IMR-90 (cell line): Measurements from ENCODE around the gene MYBPHL. TPM values are rescaled to one million over a fixed set of nuclear protein-coding genes. Genes with fewer than 3 reads are reported as not detected.

Experiments
- ATAC-seq: fragments of 200-7000 bp; cut with Tn5 transposase; 2 replicates; pipeline ENCODE4 v1.9.1; 2020; ENCODE audit warnings: low read depth, mild to moderate bottlenecking, moderate library complexity
- BruUV-seq: library from RNA; stranded (reverse); fragments of 400-500 nt; replicated peaks from 2 replicates; lab custom pipeline; 2021; lab: Mats Ljungman, UMichigan
- CTCF ChIA-PET: fragments of 300-600 bp; formaldehyde crosslinking; extraction: SDS; loops from one replicate; lab custom pipeline; 2021; ENCODE audit warnings: antibody characterized with exemption; lab: Yijun Ruan, JAX
- POLR2A ChIA-PET: fragments of 300-600 bp; sonication (Branson Sonifier 250); formaldehyde crosslinking; loops from one replicate; lab custom pipeline; 2022; ENCODE audit warnings: antibody characterized with exemption; ENCODE audit not compliant: unreplicated experiment; lab: Charles Lee
- DNase-seq: peaks from one replicate; pipeline ENCODE4 v3.0.0; 2013
- H2AFZ ChIP-seq: replicated peaks from 2 replicates; pipeline ENCODE3; 2013; ENCODE audit warnings: low read length, mild to moderate bottlenecking; ENCODE audit not compliant: poor library complexity
- H2AK5ac ChIP-seq: 2 replicates; pipeline ENCODE4 v1.6.1; 2013; ENCODE audit warnings: low read depth, low read length, inconsistent platforms
- H2AK9ac ChIP-seq: replicated peaks from 2 replicates; pipeline ENCODE3; 2013; ENCODE audit warnings: mild to moderate bottlenecking, low read depth, low read length, moderate library complexity; ENCODE audit not compliant: poor library complexity
- H2BK120ac ChIP-seq: 2 replicates; pipeline ENCODE4 v1.6.1; 2013; ENCODE audit warnings: low read depth, low read length, inconsistent platforms
- H2BK15ac ChIP-seq: 3 replicates; pipeline ENCODE4 v1.6.1; 2013; ENCODE audit warnings: low read depth, low read length, inconsistent platforms
- H2BK20ac ChIP-seq: 2 replicates; pipeline ENCODE4 v1.6.1; 2013; ENCODE audit warnings: low read depth, mild to moderate bottlenecking, inconsistent platforms, low read length, moderate library complexity
- H2BK5ac ChIP-seq: 2 replicates; pipeline ENCODE4 v1.6.1; 2013; ENCODE audit warnings: mild to moderate bottlenecking, low read depth, low read length, inconsistent platforms; ENCODE audit not compliant: poor library complexity, severe bottlenecking
- H3K14ac ChIP-seq: replicated peaks from 2 replicates; pipeline ENCODE4 v1.6.1; 2013; ENCODE audit warnings: low read depth, low read length, inconsistent platforms
- H3K18ac ChIP-seq: 2 replicates; pipeline ENCODE4 v1.6.1; 2013; ENCODE audit warnings: low read depth, low read length, control low read depth
- H3K23ac ChIP-seq: 2 replicates; pipeline ENCODE4 v1.6.1; 2013; ENCODE audit warnings: low read depth, low read length, inconsistent platforms
- H3K27ac ChIP-seq: 2 replicates; pipeline ENCODE4 v1.5.1; 2013; ENCODE audit warnings: mild to moderate bottlenecking, control low read depth, low read length; ENCODE audit not compliant: insufficient read depth
- H3K27me3 ChIP-seq: 2 replicates; pipeline ENCODE4 v1.6.1; 2013; ENCODE audit warnings: low read length; ENCODE audit not compliant: control insufficient read depth, insufficient read depth
- H3K36me3 ChIP-seq: 2 replicates; pipeline ENCODE4 v1.6.1; 2013; ENCODE audit warnings: low read length, mixed read lengths; ENCODE audit not compliant: control insufficient read depth, insufficient read depth
- H3K4ac ChIP-seq: 2 replicates; pipeline ENCODE4 v1.6.1; 2013; ENCODE audit warnings: low read depth, low read length, inconsistent platforms
- H3K4me1 ChIP-seq: 2 replicates; pipeline ENCODE4 v1.6.1; 2013; ENCODE audit warnings: low read length, mixed read lengths; ENCODE audit not compliant: control insufficient read depth, insufficient read depth
- H3K4me2 ChIP-seq: 2 replicates; pipeline ENCODE4 v1.6.1; 2013; ENCODE audit warnings: low read depth, mild to moderate bottlenecking, control low read depth, low read length, moderate library complexity
- H3K4me3 ChIP-seq: 2 replicates; pipeline ENCODE4 v1.5.1; 2013; ENCODE audit warnings: low read depth, mild to moderate bottlenecking, control low read depth, low read length, moderate library complexity; ENCODE audit not compliant: insufficient read depth
- H3K56ac ChIP-seq: 2 replicates; pipeline ENCODE4 v1.6.1; 2013; ENCODE audit warnings: low read length, inconsistent platforms; ENCODE audit not compliant: insufficient read depth; ENCODE audit errors: extremely low read depth
- H3K79me1 ChIP-seq, 2 experiments: 2 replicates each; pipeline ENCODE4 v1.6.1; 2013; ENCODE audit warnings: low read length in 2 of 2, inconsistent platforms in 1 of 2, low read depth in 1 of 2
- H3K9ac ChIP-seq: 2 replicates; pipeline ENCODE4 v1.6.1; 2013; ENCODE audit warnings: low read depth, low read length, control low read depth
- H3K9me1 ChIP-seq: 2 replicates; pipeline ENCODE4 v1.6.1; 2013; ENCODE audit warnings: low read length, inconsistent platforms; ENCODE audit not compliant: insufficient read depth
- H3K9me3 ChIP-seq: 2 replicates; pipeline ENCODE4 v1.6.1; 2013; ENCODE audit warnings: low read length; ENCODE audit not compliant: control insufficient read depth, insufficient read depth
- H4K20me1 ChIP-seq: 2 replicates; pipeline ENCODE4 v1.6.1; 2013; ENCODE audit warnings: low read length, inconsistent platforms; ENCODE audit not compliant: insufficient read depth
- H4K5ac ChIP-seq: 2 replicates; pipeline ENCODE4 v1.6.1; 2013; ENCODE audit warnings: mild to moderate bottlenecking, low read depth, low read length, control low read depth
- H4K8ac ChIP-seq, 2 experiments: 2 replicates each; pipeline ENCODE4 v1.6.1; 2013; ENCODE audit warnings: low read depth in 2 of 2, low read length in 2 of 2, control low read depth in 1 of 2, inconsistent platforms in 1 of 2
- H4K91ac ChIP-seq: 2 replicates; pipeline ENCODE4 v1.6.1; 2013; ENCODE audit warnings: low read depth, low read length, inconsistent platforms; ENCODE audit not compliant: insufficient read depth
- CEBPB ChIP-seq: IDR thresholded peaks from 2 replicates; pipeline ENCODE4 v1.6.1; 2012; ENCODE audit warnings: low read depth, low read length, improper control_type of control experiment
- CHD1 ChIP-seq: IDR thresholded peaks from 2 replicates; pipeline ENCODE4 v1.6.1; 2012; ENCODE audit warnings: low read depth, low read length, improper control_type of control experiment
- FOS ChIP-seq: fragments of 150-350 bp; IDR thresholded peaks from 2 replicates; pipeline ENCODE4 v1.6.1; 2016; ENCODE audit warnings: low read depth, low read length
- MAFK ChIP-seq: IDR thresholded peaks from 2 replicates; pipeline ENCODE4 v1.6.1; 2012; ENCODE audit warnings: low read depth, low read length, improper control_type of control experiment
- MAZ ChIP-seq: IDR thresholded peaks from 2 replicates; pipeline ENCODE4 v1.6.1; 2012; ENCODE audit warnings: low read depth, mild to moderate bottlenecking, low read length, improper control_type of control experiment, moderate library complexity, borderline replicate concordance
- POLR2A ChIP-seq: IDR thresholded peaks from 2 replicates; pipeline ENCODE4 v1.6.1; 2012; ENCODE audit warnings: mild to moderate bottlenecking, low read depth, low read length
- RAD21 ChIP-seq: IDR thresholded peaks from 2 replicates; pipeline ENCODE4 v1.6.1; 2012; ENCODE audit warnings: low read length, improper control_type of control experiment
- RCOR1 ChIP-seq: IDR thresholded peaks from 2 replicates; pipeline ENCODE4 v1.6.1; 2012; ENCODE audit warnings: mild to moderate bottlenecking, low read length, improper control_type of control experiment; ENCODE audit not compliant: insufficient replicate concordance
- WGBS, 2 experiments: methylation state at CpG; one replicate each; pipeline versions ENCODE4 v1.1.5 to v1.1.7; 2013; ENCODE audit warnings: missing lambda C conversion rate in 2 of 2; ENCODE audit not compliant: insufficient read length in 1 of 2; ENCODE audit errors: extremely low coverage in 2 of 2; 5-methylcytosine and 5-hydroxymethylcytosine counted together
- dilution Hi-C: fragments of 300-500 bp; cut with HindIII; formaldehyde crosslinking; loops from one replicate; pipeline ENCODE4 v1.14.3; 2018; ENCODE audit warnings: low sequenced_read_pairs; ENCODE audit not compliant: unreplicated experiment
- in situ Hi-C: fragments of 300-500 bp; cut with MboI; formaldehyde crosslinking; loops from 3 replicates; pipeline ENCODE4 v1.14.3; 2019; ENCODE audit warnings: low sequenced_read_pairs, inconsistent platforms, mixed read lengths
- intact Hi-C: fragments of 100-400 bp; cut with micrococcal nuclease; formaldehyde crosslinking; loops from 2 replicates; pipeline ENCODE4 v1.10.0; 2022
- polyA plus RNA-seq, 3 experiments: library from polyadenylated mRNA; depleted of rRNA; stranded (reverse); fragments of >200 nt; gene quantifications; 2 replicates each; pipeline ENCODE4 v1.2.3, GENCODE V29; 2012; ENCODE audit warnings: low replicate concordance in 1 of 3
- total RNA-seq: library from RNA; depleted of rRNA; stranded (reverse); fragments of >200 nt; gene quantifications from 2 replicates; pipeline ENCODE4 v1.2.3, GENCODE V29; 2012
- TF ChIP-seq, protein P1 (sequence below): fragments of 150-350 bp; IDR thresholded peaks from 2 replicates; pipeline ENCODE4 v1.6.1; 2017; ENCODE audit warnings: mild to moderate bottlenecking, antibody characterized with exemption, low read length, low read depth
- TF ChIP-seq, protein P2 (sequence below): conservative IDR thresholded peaks from 2 replicates; pipeline ENCODE4 v1.5.1; 2012; ENCODE audit warnings: mild to moderate bottlenecking, low read depth, low read length, improper control_type of control experiment

MYBPHL gene
- total and polyA plus RNA-seq, 2 of the 4 experiments (the other 2 are of a cell fraction) = 0.07 TPM; not detected in 1

DNA sequence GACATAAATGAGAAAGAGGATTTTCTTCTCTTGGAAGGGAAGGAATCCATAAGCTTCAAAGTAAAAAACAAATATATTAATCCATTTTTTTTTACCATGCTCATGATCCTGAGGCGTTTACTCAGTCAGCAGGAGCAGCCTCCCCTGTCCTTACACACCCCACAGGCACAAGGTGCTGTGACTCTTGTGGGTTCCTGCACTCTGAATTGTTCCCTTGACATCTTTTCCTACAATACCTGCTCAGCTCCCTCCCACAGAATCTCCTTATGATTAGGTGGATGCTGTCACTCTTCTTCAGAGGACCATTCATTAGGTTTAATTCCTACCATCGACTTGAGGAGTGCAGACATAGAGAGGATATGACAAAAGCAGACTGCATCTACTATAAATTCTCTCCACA, 13.8 kb downstream of the MYBPHL start:
- Histone ChIP-seq H3K9me3 (no peaks in the 10 kb centered on the region), H3K9ac (no peak overlapping the region), H2AK5ac (peak overlapping the region; percentile 63), H3K4me3 (no peak overlapping the region), H2AK9ac (no peak overlapping the region), H4K8ac (no peak overlapping the region; a peak in 1 of 4 replicates), H2BK120ac (peak overlapping the region; percentile 61), H3K18ac (no peak overlapping the region), H3K4ac (peak overlapping the region; percentile 57), H3K9me1 (peaks cover 17% of the 10 kb centered on the region), H3K36me3 (no peaks in the 10 kb centered on the region), H2BK5ac (no peak overlapping the region), H3K4me1 (peaks cover 6% of the 10 kb centered on the region; the same call in 1 of the 2 replicates), H2AFZ (no peak overlapping the region), H3K79me1 (0 out of 4 replicates have a peak, but pooled peaks cover 0 to 2% of the 10 kb centered on the region in 2 experiments), H4K20me1 (no peaks in the 10 kb centered on the region), H2BK15ac (peak overlapping the region; percentile 88; the same call in 2 of the 3 replicates), H3K27ac (no peak overlapping the region), H3K4me2 (no peak overlapping the region), H3K27me3 (no peaks in the 10 kb centered on the region), H3K23ac (peak overlapping the region; percentile 36; the same call in 1 of the 2 replicates), H3K14ac (0 out of 2 replicates have a peak overlapping the region, but pooled peaks have one; percentile 54), H4K91ac (peak overlapping the region; percentile 41; the same call in 1 of the 2 replicates), H2BK20ac (peak overlapping the region; percentile 89; the same call in 1 of the 2 replicates), H3K56ac (no peak overlapping the region), H4K5ac (no peak overlapping the region)
- no CpG with 5 or more reads among the region's 2 CpGs for WGBS, 2 experiments
- intact Hi-C loops = no loop called here
- ATAC-seq = no peak
- dilution Hi-C loops = no loop called here
- ChIA-PET CTCF (interaction anchor here (0.7 kb wide), 1 partner anchor 182 kb away, joined by 3 read pairs; no protein-coding TSS in a partner anchor), POLR2A (no interaction called here)
- no TSS peak for BruUV-seq
- no peak for TF ChIP-seq MAZ
- TF ChIP-seq, protein P1, sequence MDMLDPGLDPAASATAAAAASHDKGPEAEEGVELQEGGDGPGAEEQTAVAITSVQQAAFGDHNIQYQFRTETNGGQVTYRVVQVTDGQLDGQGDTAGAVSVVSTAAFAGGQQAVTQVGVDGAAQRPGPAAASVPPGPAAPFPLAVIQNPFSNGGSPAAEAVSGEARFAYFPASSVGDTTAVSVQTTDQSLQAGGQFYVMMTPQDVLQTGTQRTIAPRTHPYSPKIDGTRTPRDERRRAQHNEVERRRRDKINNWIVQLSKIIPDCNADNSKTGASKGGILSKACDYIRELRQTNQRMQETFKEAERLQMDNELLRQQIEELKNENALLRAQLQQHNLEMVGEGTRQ = no peak
- no peak for TF ChIP-seq FOS
- no peak for TF ChIP-seq CHD1
- no peak for TF ChIP-seq RCOR1
- TF ChIP-seq CEBPB = no peak
- TF ChIP-seq, protein P2, sequence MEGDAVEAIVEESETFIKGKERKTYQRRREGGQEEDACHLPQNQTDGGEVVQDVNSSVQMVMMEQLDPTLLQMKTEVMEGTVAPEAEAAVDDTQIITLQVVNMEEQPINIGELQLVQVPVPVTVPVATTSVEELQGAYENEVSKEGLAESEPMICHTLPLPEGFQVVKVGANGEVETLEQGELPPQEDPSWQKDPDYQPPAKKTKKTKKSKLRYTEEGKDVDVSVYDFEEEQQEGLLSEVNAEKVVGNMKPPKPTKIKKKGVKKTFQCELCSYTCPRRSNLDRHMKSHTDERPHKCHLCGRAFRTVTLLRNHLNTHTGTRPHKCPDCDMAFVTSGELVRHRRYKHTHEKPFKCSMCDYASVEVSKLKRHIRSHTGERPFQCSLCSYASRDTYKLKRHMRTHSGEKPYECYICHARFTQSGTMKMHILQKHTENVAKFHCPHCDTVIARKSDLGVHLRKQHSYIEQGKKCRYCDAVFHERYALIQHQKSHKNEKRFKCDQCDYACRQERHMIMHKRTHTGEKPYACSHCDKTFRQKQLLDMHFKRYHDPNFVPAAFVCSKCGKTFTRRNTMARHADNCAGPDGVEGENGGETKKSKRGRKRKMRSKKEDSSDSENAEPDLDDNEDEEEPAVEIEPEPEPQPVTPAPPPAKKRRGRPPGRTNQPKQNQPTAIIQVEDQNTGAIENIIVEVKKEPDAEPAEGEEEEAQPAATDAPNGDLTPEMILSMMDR = no peak
- TF ChIP-seq RAD21 = no peak
- TF ChIP-seq POLR2A = no peak
- TF ChIP-seq MAFK = no peak
- in situ Hi-C loops = no loop called here
- DNase-seq = no peak
